WTC11 (cell line): ENCODE data around the gene NFS1. TPM values are rescaled to one million over a fixed set of nuclear protein-coding genes. Genes with fewer than 3 reads are reported as not detected.
A peak's percentile ranks its signal among the peaks of the same experiment; 100 is the strongest.

Experiments used
- ATAC-seq: fragments of 200-7000 bp; cut with Tn5 transposase; 2 replicates; pipeline ENCODE4 v1.10.0; 2021; ENCODE audit warnings: mild to moderate bottlenecking, moderate library complexity
- CTCF ChIA-PET: fragments of 300-600 bp; sonication (Branson Sonifier 250); formaldehyde crosslinking; loops from one replicate; lab custom pipeline; 2021; ENCODE audit warnings: antibody characterized with exemption; lab: Charles Lee
- POLR2A ChIA-PET: fragments of 350-600 bp; sonication (Branson Sonifier 250); formaldehyde crosslinking; loops from one replicate; lab custom pipeline; 2021; ENCODE audit warnings: antibody characterized with exemption; lab: Charles Lee
- DNase-seq: peaks from one replicate; pipeline ENCODE4 v3.0.0; 2021; ENCODE audit warnings: low spot score
- H3K27ac Mint-ChIP-seq: 2 replicates; pipeline ENCODE4 v1.8.0; 2021; ENCODE audit warnings: mixed read lengths
- H3K27me3 Mint-ChIP-seq: 2 replicates; pipeline ENCODE4 v1.8.0; 2021; ENCODE audit warnings: low read depth, mild to moderate bottlenecking, moderate library complexity, mixed read lengths
- H3K36me3 Mint-ChIP-seq: 2 replicates; pipeline ENCODE4 v1.8.0; 2021; ENCODE audit warnings: mixed read lengths
- H3K4me1 Mint-ChIP-seq: 2 replicates; pipeline ENCODE4 v1.8.0; 2022; ENCODE audit warnings: mixed read lengths
- H3K4me3 Mint-ChIP-seq: 2 replicates; pipeline ENCODE4 v1.8.0; 2021; ENCODE audit warnings: mild to moderate bottlenecking, moderate library complexity, mixed read lengths
- H3K9me3 Mint-ChIP-seq: 2 replicates; pipeline ENCODE4 v1.8.0; 2021; ENCODE audit warnings: mixed read lengths
- AR ChIP-seq: fragments of 250-450 bp; sonication (Bioruptor Pico); IDR thresholded peaks from 2 replicates; pipeline ENCODE4 v1.9.0; 2021; ENCODE audit warnings: mild to moderate bottlenecking
- E2F1 ChIP-seq: sonication (generic); formaldehyde crosslinking; IDR thresholded peaks from 2 replicates; pipeline ENCODE4 v1.8.0; 2022; ENCODE audit warnings: mild to moderate bottlenecking, missing genetic modification reagents
- ESRRA ChIP-seq: sonication (generic); formaldehyde crosslinking; IDR thresholded peaks from 2 replicates; pipeline ENCODE4 v1.8.1; 2022; ENCODE audit warnings: mild to moderate bottlenecking, missing genetic modification reagents, borderline replicate concordance
- GABPB1 ChIP-seq: sonication (generic); formaldehyde crosslinking; IDR thresholded peaks from 2 replicates; pipeline ENCODE4 v1.8.1; 2023; ENCODE audit warnings: mild to moderate bottlenecking, missing genetic modification reagents
- NFATC4 ChIP-seq: fragments of 250-450 bp; sonication (Bioruptor Pico); IDR thresholded peaks from 2 replicates; pipeline ENCODE4 v1.9.0; 2021; ENCODE audit warnings: mild to moderate bottlenecking
- PRDM15 ChIP-seq: sonication (generic); formaldehyde crosslinking; IDR thresholded peaks from 2 replicates; pipeline ENCODE4 v1.8.0; 2022; ENCODE audit warnings: missing genetic modification reagents
- SMAD3 ChIP-seq: sonication (generic); formaldehyde crosslinking; IDR thresholded peaks from 2 replicates; pipeline ENCODE4 v1.8.0; 2022; ENCODE audit warnings: missing genetic modification reagents, mild to moderate bottlenecking, borderline replicate concordance
- SMAD4 ChIP-seq: sonication (generic); formaldehyde crosslinking; IDR thresholded peaks from 2 replicates; pipeline ENCODE4 v1.8.0; 2022; ENCODE audit warnings: mild to moderate bottlenecking, missing genetic modification reagents
- SOX15 ChIP-seq: fragments of 250-450 bp; sonication (Bioruptor Pico); IDR thresholded peaks from 2 replicates; pipeline ENCODE4 v1.9.0; 2021; ENCODE audit warnings: mild to moderate bottlenecking
- TEAD1 ChIP-seq: sonication (generic); formaldehyde crosslinking; IDR thresholded peaks from 2 replicates; pipeline ENCODE4 v1.8.0; 2022; ENCODE audit warnings: mild to moderate bottlenecking, missing genetic modification reagents
- ZMAT4 ChIP-seq: fragments of 250-450 bp; sonication (Bioruptor Pico); IDR thresholded peaks from 2 replicates; pipeline ENCODE4 v1.9.0; 2021; ENCODE audit warnings: mild to moderate bottlenecking
- ZNF281 ChIP-seq: sonication (generic); formaldehyde crosslinking; IDR thresholded peaks from 2 replicates; pipeline ENCODE4 v1.8.0; 2023; ENCODE audit warnings: mild to moderate bottlenecking, missing genetic modification reagents
- ZNF416 ChIP-seq: fragments of 250-450 bp; sonication (Bioruptor Pico); IDR thresholded peaks from 2 replicates; pipeline ENCODE4 v1.9.0; 2021; ENCODE audit warnings: mild to moderate bottlenecking, inconsistent platforms
- ZNF512 ChIP-seq: sonication (generic); formaldehyde crosslinking; IDR thresholded peaks from 2 replicates; pipeline ENCODE4 v1.8.1; 2022; ENCODE audit warnings: missing genetic modification reagents, borderline replicate concordance
- ZNF671 ChIP-seq: fragments of 250-450 bp; sonication (Bioruptor Pico); IDR thresholded peaks from 2 replicates; pipeline ENCODE4 v1.8.0; 2021; ENCODE audit warnings: mild to moderate bottlenecking
- total RNA-seq: library from RNA; stranded (reverse); gene quantifications from 3 replicates; pipeline ENCODE4 v1.2.3, GENCODE V29; 2021

Gene NFS1
- total RNA-seq, 1 experiment from 2014 or later = 36.1 TPM

GRCh38 chr20:35726842-35727711 is 27.9 kb upstream of the NFS1 start:
- Mint-ChIP-seq H3K9me3 (no peaks in the 10 kb centered on the region), H3K4me3 (no peak overlapping the region), H3K36me3 (peaks cover 80% of the 10 kb centered on the region), H3K27ac (no peak overlapping the region), H3K4me1 (no peaks in the 10 kb centered on the region), H3K27me3 (no peaks in the 10 kb centered on the region)
- ATAC-seq (no peak), DNase-seq (no peak)
- ChIA-PET CTCF (interaction anchor here (1.4 kb wide), 1 partner anchor 9 kb away, joined by 4 read pairs; no protein-coding TSS in a partner anchor), POLR2A (interaction anchor here (1.2 to 4.3 kb wide), 2 partner anchors 10 to 15 kb away, joined by 7 to 17 read pairs; partner anchors contain the start of gene RBM39)
- no peak for TF ChIP-seq SMAD4 (CRISPR knock-in tag)
- no peak for TF ChIP-seq ZNF416 (CRISPR knock-in tag)
- no peak for TF ChIP-seq ZMAT4
- no peak for TF ChIP-seq E2F1 (CRISPR knock-in tag)
- TF ChIP-seq ZNF281 (CRISPR knock-in tag) = no peak
- no peak for TF ChIP-seq ESRRA (CRISPR knock-in tag)
- no peak for TF ChIP-seq SMAD3 (CRISPR knock-in tag)
- peak; percentile 65; the same call in 1 of the 2 replicates for TF ChIP-seq AR (CRISPR knock-in tag)
- TF ChIP-seq TEAD1 (CRISPR knock-in tag) = no peak
- TF ChIP-seq ZNF512 (CRISPR knock-in tag) = no peak
- TF ChIP-seq SOX15 (CRISPR knock-in tag) = no peak
- 0 out of 2 replicates have a peak, but pooled peaks have one; percentile 44 for TF ChIP-seq ZNF671 (CRISPR knock-in tag)
- TF ChIP-seq GABPB1 (CRISPR knock-in tag) = no peak
- TF ChIP-seq PRDM15 = no peak
- TF ChIP-seq NFATC4 (CRISPR knock-in tag) = peak; percentile 37; the same call in 1 of the 2 replicates
